ENCODE measurements around the gene CEMIP. TPM values are rescaled to one million over a fixed set of nuclear protein-coding genes. Genes with fewer than 3 reads are reported as not detected.

CEMIP gene
- total and polyA plus RNA-seq, 2 of the 13 experiments (the other 11 are each of a cell fraction or from before 2014, with no cell fraction given) = 4.3 to 28.5 TPM

GRCh38 chr15:80804970-80805495 lies 25.9 kb downstream of the CEMIP start (continued):
- TF ChIP-seq BRD4 (CRISPR knock-in tag; IDR thresholded peaks at IDR 0.05) (no peak; the same call in 1 of the 2 replicates), RFXANK (CRISPR knock-in tag; IDR thresholded peaks at IDR 0.05) (no peak), POLR2G (IDR thresholded peaks at IDR 0.05; ENCODE audit: low read depth, low read length) (no peak; the same call in 1 of the 2 replicates), U2AF2 (IDR thresholded peaks at IDR 0.05; ENCODE audit: low read depth, low read length) (no peak), ZNF720 (CRISPR knock-in tag; IDR thresholded peaks at IDR 0.05) (no peak), ARID2 (CRISPR knock-in tag; IDR thresholded peaks at IDR 0.05; ENCODE audit: borderline replicate concordance) (no peak), PBX2 (CRISPR knock-in tag; IDR thresholded peaks at IDR 0.05) (no peak), HNRNPL (IDR thresholded peaks at IDR 0.05; ENCODE audit: low read depth, low read length) (0 out of 2 replicates have a peak, but pooled peaks have one; percentile 25), MXD1 (CRISPR knock-in tag; IDR thresholded peaks at IDR 0.05) (no peak), AKNA (CRISPR knock-in tag; IDR thresholded peaks at IDR 0.05; ENCODE audit: borderline replicate concordance) (no peak), ZKSCAN5 (CRISPR knock-in tag; IDR thresholded peaks at IDR 0.05) (no peak), ZNF160 (CRISPR knock-in tag; IDR thresholded peaks at IDR 0.05) (no peak), HNRNPLL (IDR thresholded peaks at IDR 0.05; ENCODE audit: low read depth, low read length, poor library complexity, severe bottlenecking) (no peak), ZFP62 (CRISPR knock-in tag; IDR thresholded peaks at IDR 0.05) (no peak), MAFG (CRISPR knock-in tag; IDR thresholded peaks at IDR 0.05) (no peak), BRCA1 (CRISPR knock-in tag; IDR thresholded peaks at IDR 0.05) (no peak), TBP (CRISPR knock-in tag; IDR thresholded peaks at IDR 0.05) (no peak), DZIP1 (CRISPR knock-in tag; IDR thresholded peaks at IDR 0.05) (no peak), GABPB1 (CRISPR knock-in tag; IDR thresholded peaks at IDR 0.05) (no peak), PITX1 (CRISPR knock-in tag; IDR thresholded peaks at IDR 0.05) (peak; percentile 89), ZNF564 (CRISPR knock-in tag; IDR thresholded peaks at IDR 0.05) (no peak), IKZF5 (CRISPR knock-in tag; IDR thresholded peaks at IDR 0.05) (peak; percentile 80; the same call in 1 of the 2 replicates)
